ENCODE measurements around the gene GBGT1.

The GBGT1 gene

DNA sequence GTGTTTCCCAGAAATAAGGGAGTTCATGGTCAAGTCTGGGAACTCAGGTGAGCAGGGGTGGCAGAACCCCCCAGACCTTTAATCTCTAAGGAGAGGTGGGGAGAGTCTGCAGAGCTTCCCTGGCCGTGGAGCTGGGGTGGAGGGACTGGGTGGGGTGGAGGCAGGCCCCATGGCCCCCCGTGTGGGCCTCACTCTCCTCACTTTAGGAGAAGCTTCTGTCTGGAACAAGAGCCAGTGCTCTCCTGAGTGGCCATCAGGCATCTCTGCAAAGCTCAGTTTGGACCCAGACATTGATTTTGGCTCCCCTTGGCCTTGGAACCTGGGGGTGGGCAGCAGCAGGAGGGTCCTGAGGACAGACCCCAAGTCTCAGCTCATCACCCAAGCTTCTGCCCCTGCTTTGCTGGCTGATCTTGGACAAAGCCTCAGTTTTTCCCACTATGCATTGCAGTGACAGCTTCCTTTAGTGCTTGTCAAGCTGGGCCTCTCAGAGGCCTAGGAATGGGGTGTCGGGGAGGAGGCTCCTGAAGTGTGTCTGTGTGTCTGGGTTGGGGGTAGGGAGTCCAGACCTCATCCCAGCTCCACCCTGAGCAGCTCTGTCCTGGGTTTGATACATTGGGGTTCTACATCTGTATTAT, 3.5 kb upstream of the GBGT1 start:
- no peak overlapping the region for H3K4me3 ChIP-seq (ENCODE audit: low read length)
- no peak overlapping the region for H2AFZ ChIP-seq (ENCODE audit: low read depth, low read length)
- peaks cover 7% of the 10 kb centered on the region for H3K4me1 ChIP-seq (ENCODE audit: insufficient read depth, low read length)
- H3K27me3 ChIP-seq (ENCODE audit: insufficient read depth, low read length) = peaks cover 27% of the 10 kb centered on the region
- H3K36me3 ChIP-seq (ENCODE audit: insufficient read depth, low read length) = no peaks in the 10 kb centered on the region
- H3K9me3 ChIP-seq (ENCODE audit: low read length) = no peaks in the 10 kb centered on the region

DNA sequence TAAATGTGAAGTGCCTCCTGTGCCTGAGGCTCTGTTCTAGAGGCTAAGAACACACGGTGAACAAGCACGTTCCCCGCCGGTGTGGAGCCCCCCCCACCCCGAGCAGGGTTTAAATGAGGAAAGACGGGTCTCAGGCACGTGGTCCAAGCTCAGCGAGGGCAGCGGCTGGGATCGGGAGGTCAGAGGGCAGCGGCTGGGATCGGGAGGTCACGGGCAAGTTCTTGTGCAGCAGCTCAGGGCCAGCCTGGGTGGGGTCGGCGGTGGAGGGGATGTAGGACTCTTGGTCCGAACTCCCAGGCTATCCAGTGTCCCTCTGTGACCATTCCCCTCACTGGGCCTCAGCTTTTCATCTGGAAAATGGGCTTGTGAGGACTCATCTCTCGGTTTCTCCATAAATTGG, 2.7 kb upstream of the GBGT1 start:
- no peak overlapping the region for H2AFZ ChIP-seq (ENCODE audit: low read depth, low read length)
- no peaks in the 10 kb centered on the region for H3K36me3 ChIP-seq (ENCODE audit: insufficient read depth, low read length)
- no peak overlapping the region for H3K4me3 ChIP-seq (ENCODE audit: low read length)
- peaks cover 31% of the 10 kb centered on the region for H3K27me3 ChIP-seq (ENCODE audit: insufficient read depth, low read length)
- peaks cover 7% of the 10 kb centered on the region for H3K4me1 ChIP-seq (ENCODE audit: insufficient read depth, low read length)
- H3K9me3 ChIP-seq (ENCODE audit: low read length) = no peaks in the 10 kb centered on the region

DNA sequence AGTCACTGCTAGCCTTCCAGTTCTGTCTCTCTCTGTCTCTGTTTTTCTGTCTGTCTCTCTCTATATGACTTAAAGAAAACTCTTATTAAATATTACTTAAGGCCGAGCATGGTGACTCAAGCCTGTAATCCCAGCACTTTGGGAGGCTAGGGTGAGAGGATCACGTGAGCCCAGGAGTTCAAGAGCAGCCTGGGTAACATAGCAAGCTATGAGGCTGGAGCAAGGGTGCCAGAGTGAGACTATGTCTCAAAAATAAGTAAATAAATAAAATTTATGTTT, 1.7 kb upstream of the GBGT1 start:
- H3K9me3 ChIP-seq (ENCODE audit: low read length) = no peaks in the 10 kb centered on the region
- H3K27me3 ChIP-seq (ENCODE audit: insufficient read depth, low read length) = peaks cover 28% of the 10 kb centered on the region
- no peak overlapping the region for H2AFZ ChIP-seq (ENCODE audit: low read depth, low read length)
- H3K4me3 ChIP-seq (ENCODE audit: low read length) = no peak overlapping the region
- peaks cover 7% of the 10 kb centered on the region for H3K4me1 ChIP-seq (ENCODE audit: insufficient read depth, low read length)
- no peaks in the 10 kb centered on the region for H3K36me3 ChIP-seq (ENCODE audit: insufficient read depth, low read length)

DNA sequence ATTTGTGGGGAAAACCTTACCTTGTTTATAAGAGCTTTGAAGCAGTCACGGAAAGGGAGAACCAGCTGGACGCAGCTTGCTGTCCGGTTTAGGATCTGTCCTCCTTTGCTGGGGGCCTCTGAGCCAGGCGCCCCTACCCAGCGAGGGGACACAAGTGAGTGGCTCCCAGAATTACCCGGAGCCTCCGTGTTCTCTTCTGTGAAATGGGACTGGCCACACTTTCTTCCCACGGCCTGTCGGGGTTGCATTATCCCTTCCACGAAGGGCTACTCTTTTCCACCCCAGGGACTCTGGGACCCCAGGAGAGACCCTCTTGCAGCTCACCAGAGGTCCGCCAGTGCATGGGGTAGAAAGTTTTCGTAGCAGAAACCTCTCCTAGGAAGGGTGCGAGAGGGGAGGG, 477 bp upstream of the GBGT1 start:
- Histone ChIP-seq H3K27me3 (ENCODE audit: insufficient read depth, low read length) (peaks cover 28% of the 10 kb centered on the region), H3K4me3 (ENCODE audit: low read length) (peak overlapping the region; percentile 37), H3K36me3 (ENCODE audit: insufficient read depth, low read length) (no peaks in the 10 kb centered on the region), H3K9me3 (ENCODE audit: low read length) (no peaks in the 10 kb centered on the region), H3K4me1 (ENCODE audit: insufficient read depth, low read length) (peaks cover 7% of the 10 kb centered on the region), H2AFZ (ENCODE audit: low read depth, low read length) (peak overlapping the region; percentile 94)

DNA sequence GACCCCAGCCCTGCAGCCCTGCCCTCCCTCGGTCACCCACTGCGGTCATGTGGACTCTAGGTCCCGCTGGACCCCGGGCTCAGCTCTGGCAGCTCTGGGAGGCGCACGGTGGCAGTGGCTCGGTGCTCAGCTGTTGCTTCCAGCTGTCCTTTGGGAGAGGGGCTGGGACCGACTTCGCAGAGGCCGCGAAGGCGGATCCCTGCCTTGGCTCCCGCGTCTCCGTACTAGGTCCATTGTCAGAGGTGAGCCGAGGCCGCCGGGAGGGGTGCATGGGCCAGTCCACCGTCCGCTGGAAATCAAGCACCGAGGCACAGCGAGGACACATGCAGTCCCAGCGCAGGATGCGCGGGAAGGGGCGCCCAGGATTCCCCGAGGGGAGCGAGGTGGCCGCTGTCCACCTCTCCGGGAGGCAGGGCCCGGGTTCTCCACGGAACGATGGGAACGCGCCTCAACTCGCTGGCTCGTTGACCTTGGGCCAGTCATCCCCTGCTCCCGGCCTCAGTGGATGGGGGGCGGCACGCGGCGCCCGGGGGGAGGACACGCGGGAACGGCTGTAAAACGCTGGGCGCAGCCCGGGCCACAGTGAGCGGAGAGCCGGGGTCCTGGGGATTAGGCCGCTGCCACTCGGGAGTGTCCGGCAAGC, 732 bp downstream of the GBGT1 start:
- Histone ChIP-seq H3K27me3 (ENCODE audit: insufficient read depth, low read length) (peaks cover 28% of the 10 kb centered on the region), H3K9me3 (ENCODE audit: low read length) (no peaks in the 10 kb centered on the region), H3K4me1 (ENCODE audit: insufficient read depth, low read length) (peaks cover 7% of the 10 kb centered on the region), H2AFZ (ENCODE audit: low read depth, low read length) (peak overlapping the region; percentile 94), H3K4me3 (ENCODE audit: low read length) (no peak overlapping the region), H3K36me3 (ENCODE audit: insufficient read depth, low read length) (no peaks in the 10 kb centered on the region)

DNA sequence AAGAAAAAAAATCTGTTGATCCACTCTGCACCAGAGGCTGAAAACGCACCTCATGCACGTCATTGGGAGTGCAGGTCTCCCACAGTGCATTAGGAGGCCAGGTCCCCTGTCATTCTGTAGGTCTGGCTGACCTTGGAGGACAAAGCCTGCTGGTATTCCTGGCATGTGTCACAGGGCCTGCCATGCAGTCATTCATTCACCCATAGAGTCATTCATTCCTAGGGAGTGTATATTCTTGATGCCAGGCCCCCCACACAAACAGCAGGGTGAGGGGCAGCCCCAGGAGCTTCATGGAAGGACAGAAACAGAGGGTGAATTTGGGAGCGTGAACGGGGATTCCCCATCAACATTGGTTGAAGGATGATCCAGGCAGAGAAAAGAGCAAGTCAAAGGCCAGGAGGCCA, 2.2 kb downstream of the GBGT1 start:
- no peak overlapping the region for H3K4me3 ChIP-seq (ENCODE audit: low read length)
- H3K9me3 ChIP-seq (ENCODE audit: low read length) = no peaks in the 10 kb centered on the region
- H2AFZ ChIP-seq (ENCODE audit: low read depth, low read length) = no peak overlapping the region
- peaks cover 28% of the 10 kb centered on the region for H3K27me3 ChIP-seq (ENCODE audit: insufficient read depth, low read length)
- peaks cover 7% of the 10 kb centered on the region for H3K4me1 ChIP-seq (ENCODE audit: insufficient read depth, low read length)
- no peaks in the 10 kb centered on the region for H3K36me3 ChIP-seq (ENCODE audit: insufficient read depth, low read length)

DNA sequence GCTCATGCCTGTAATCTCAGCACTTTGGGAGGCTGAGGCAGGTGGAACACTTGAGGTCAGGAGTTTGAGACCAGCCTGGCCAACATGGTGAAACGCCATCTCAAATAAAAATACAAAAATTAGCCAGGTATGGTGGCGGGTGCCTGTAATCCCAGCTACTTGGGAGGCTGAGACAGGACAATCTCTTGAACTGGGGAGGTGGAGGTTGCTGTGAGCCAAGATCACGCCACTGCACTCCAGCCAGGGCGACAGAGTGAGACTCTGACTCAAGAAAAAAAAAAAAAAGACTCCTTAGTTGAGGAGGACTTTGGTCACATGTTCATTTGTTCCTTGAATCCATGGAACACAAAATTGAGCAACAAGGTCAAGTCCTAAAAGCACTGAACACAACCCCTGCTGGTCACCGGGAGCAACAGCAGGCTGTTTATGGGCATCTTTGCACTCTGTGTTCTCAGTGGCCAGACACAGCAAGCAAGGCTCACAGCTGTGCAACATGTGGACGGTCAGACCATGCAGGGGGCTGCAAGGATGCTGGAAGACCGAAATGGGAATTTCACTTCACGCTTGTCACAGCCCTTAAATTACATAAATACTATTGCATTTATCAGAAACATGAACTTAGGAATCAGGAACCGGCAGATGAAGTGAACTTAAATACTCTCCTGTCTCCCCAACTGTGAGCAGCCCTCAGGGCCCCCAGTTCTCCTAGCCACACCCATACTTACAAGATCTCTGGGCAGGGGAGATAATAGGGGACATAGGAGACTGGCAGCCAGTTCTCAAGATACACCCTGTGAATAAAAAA, 2.8 kb downstream of the GBGT1 start:
- Histone ChIP-seq H3K27me3 (ENCODE audit: insufficient read depth, low read length) (peaks cover 28% of the 10 kb centered on the region), H2AFZ (ENCODE audit: low read depth, low read length) (no peak overlapping the region), H3K4me1 (ENCODE audit: insufficient read depth, low read length) (peaks cover 7% of the 10 kb centered on the region), H3K4me3 (ENCODE audit: low read length) (no peak overlapping the region), H3K36me3 (ENCODE audit: insufficient read depth, low read length) (no peaks in the 10 kb centered on the region), H3K9me3 (ENCODE audit: low read length) (no peaks in the 10 kb centered on the region)

DNA sequence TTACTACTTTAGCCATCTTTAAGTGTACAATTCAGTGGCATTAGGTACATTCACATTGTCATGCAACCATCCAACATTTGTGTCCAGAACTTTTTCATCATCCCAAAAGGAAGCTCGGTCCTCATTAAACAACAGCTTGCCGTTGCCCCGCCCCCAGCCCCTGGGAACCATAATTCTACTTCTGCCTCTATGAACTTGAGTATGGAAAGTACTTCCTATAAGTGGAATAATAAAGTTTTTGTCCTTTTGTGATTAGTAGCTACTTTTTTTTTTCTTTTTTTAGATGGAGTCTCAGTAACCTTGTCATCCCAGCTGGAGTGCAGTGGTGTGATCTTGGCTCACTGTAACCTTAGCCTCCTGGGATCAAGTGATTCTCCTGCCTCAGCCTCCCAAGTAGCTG, 5.0 kb downstream of the GBGT1 start:
- H3K4me1 ChIP-seq (ENCODE audit: insufficient read depth, low read length) = peaks cover 3% of the 10 kb centered on the region
- no peak overlapping the region for H2AFZ ChIP-seq (ENCODE audit: low read depth, low read length)
- H3K9me3 ChIP-seq (ENCODE audit: low read length) = no peaks in the 10 kb centered on the region
- H3K36me3 ChIP-seq (ENCODE audit: insufficient read depth, low read length) = no peaks in the 10 kb centered on the region
- H3K27me3 ChIP-seq (ENCODE audit: insufficient read depth, low read length) = peaks cover 14% of the 10 kb centered on the region
- H3K4me3 ChIP-seq (ENCODE audit: low read length) = no peak overlapping the region

DNA sequence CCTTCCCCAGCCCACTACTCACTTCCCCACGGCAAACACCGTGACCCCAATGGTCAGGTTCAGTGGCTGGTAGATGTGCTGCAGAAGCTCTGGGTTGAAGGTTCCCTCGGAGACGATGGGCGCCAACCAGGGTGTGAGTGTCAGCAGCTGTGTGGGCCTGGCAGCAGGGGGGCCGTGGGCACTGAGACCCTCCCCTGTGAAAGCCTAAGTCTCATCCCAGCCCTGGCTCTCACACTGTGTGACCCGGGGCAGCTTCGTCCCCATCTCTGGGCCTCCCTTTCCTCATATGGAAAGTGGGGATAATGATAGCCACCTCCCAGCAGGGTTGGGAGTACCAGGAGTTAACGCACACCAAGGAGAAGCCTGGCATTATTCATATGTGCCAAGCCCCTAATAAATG, 8.6 kb downstream of the GBGT1 start:
- no peaks in the 10 kb centered on the region for H3K36me3 ChIP-seq (ENCODE audit: insufficient read depth, low read length)
- peaks cover 9% of the 10 kb centered on the region for H3K4me1 ChIP-seq (ENCODE audit: insufficient read depth, low read length)
- H3K4me3 ChIP-seq (ENCODE audit: low read length) = no peak overlapping the region
- H2AFZ ChIP-seq (ENCODE audit: low read depth, low read length) = no peak overlapping the region
- H3K9me3 ChIP-seq (ENCODE audit: low read length) = no peaks in the 10 kb centered on the region
- no peaks in the 10 kb centered on the region for H3K27me3 ChIP-seq (ENCODE audit: insufficient read depth, low read length)

DNA sequence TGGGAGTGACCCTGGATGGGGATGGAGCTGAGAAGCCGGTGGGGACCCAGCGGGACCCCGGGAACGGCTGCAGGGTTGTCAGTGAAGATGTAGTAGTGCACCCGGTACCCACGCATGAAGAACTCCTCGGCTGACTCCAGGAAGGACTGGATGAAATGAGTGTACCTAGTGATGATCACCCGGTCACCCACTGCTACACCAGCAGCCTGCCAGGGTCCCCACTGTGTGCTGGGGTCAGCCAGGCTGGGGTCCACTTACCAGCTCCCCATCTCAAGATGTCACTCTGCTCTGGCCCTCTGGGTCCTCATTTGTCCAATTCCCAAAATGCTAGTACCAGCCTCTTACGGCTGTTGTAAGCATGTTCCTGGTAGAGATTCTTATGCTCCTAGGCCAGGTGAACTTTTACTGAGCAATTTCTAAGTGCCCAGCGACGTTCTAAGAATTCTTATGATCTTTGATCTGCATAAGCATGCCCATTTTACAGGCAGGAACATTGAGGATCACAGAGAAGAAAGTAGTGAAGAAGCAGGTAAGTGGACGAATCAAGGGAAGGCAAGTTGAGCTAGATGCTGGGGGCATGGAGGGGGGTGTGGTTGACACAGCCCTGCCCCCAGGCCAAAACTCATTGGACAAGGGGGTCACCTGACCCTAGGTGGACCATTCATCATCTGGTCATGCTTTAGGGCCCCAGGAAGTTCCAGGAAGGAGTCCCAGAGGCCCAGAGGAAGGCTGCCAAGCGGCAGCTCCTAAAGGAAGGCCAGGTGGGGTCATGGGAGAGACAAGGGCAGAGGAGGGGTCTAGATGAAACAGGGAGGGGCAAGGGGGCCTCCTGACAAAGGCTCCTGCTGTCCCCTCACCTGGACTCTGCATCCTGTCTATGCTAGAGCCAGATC, 9.4 kb downstream of the GBGT1 start:
- no peak overlapping the region for H3K4me3 ChIP-seq (ENCODE audit: low read length)
- H3K4me1 ChIP-seq (ENCODE audit: insufficient read depth, low read length) = peaks cover 12% of the 10 kb centered on the region
- H3K9me3 ChIP-seq (ENCODE audit: low read length) = no peaks in the 10 kb centered on the region
- no peak overlapping the region for H2AFZ ChIP-seq (ENCODE audit: low read depth, low read length)
- no peaks in the 10 kb centered on the region for H3K27me3 ChIP-seq (ENCODE audit: insufficient read depth, low read length)
- H3K36me3 ChIP-seq (ENCODE audit: insufficient read depth, low read length) = no peaks in the 10 kb centered on the region

DNA sequence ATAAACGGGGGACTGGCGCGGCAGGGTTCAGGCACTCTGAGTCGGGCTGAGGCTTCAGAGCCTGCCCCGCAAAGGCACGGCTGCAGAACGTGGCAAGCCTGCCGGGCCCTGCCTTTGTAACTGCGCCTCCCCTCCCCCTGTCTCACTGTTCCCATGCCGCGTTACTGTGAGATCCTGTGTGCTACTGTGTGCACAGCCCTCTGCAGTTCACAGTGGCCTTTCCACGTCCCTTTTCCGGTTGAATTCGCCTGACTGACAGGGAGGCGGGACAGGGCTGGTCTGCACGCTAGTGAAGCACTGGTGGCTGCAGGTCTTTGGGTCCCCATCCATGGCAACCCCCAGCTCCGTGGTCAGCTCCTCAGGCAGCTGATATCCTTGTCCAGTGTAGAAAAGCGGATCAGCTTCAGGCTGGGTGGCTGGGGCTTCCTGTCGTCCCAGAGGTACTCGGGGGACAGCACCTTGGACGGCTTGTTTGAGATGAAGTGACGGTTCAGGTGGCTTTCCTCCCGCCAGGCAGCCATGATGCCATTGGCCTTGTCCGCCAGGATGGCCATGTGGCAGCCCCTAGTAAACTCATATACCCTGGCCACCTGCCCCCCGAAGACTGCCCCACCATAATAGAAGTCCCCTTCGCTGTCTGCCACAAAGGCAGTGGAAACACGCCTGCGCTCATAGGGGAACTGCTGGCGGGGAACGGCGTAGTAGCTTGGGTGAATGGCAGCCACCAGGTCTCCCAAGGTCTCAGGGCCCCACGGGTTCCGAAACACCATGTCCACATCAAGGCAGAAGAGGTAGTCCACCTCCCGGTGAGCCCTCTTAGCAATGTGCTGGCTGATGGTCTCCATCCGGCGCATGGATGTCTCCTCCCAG, 10.3 kb downstream of the GBGT1 start:
- no peaks in the 10 kb centered on the region for H3K36me3 ChIP-seq (ENCODE audit: insufficient read depth, low read length)
- H3K4me3 ChIP-seq (ENCODE audit: low read length) = no peak overlapping the region
- no peaks in the 10 kb centered on the region for H3K27me3 ChIP-seq (ENCODE audit: insufficient read depth, low read length)
- peak overlapping the region; percentile 63 for H2AFZ ChIP-seq (ENCODE audit: low read depth, low read length)
- H3K4me1 ChIP-seq (ENCODE audit: insufficient read depth, low read length) = peaks cover 12% of the 10 kb centered on the region
- H3K9me3 ChIP-seq (ENCODE audit: low read length) = no peaks in the 10 kb centered on the region

Data from neuron (in vitro differentiated cells).